Cardiac fibroblast (primary cell): ENCODE measurements around the gene FAM83E.

Experiments
- DNase-seq, 2 donors: peaks; one replicate each; pipeline versions ENCODE4 v3.0.0 to v3.0.0-alpha.2; 2010; ENCODE audit warnings: low read depth in 2 of 2
- H3K4me3 ChIP-seq, 2 donors: replicated peaks in 1 of 2; 1 replicate in 1 of 2; 2 replicates in 1 of 2; pipeline ENCODE4 v1.5.1; 2011; ENCODE audit warnings: low read depth in 2 of 2, low read length in 2 of 2, mild to moderate bottlenecking in 2 of 2, moderate library complexity in 1 of 2
- CTCF ChIP-seq: IDR thresholded peaks from one replicate; pipeline ENCODE4 v1.5.1; 2011; ENCODE audit warnings: low read depth, mild to moderate bottlenecking, low read length, inconsistent platforms

The FAM83E gene

DNA sequence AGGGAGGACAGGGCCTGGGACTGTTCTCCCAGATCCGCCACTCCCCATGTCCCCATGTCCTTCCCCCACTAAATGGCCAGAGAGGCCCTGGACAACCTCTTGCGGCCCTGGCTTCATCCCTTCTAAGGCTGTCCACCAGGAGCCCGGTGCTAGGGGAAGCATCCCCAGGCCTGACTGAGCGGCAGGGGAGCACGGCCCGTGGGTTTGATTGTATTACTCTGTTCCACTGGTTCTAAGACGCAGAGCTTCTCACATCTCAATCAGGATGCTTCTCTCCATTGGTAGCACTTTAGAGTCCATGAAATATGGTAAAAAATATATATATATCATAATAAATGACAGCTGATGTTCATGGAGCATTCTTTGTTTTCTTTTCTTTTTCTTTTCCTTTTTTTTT is 7.5 kb downstream of the FAM83E start:
- no peak overlapping the region for H3K4me3 ChIP-seq
- no peak for TF ChIP-seq CTCF
- no peak for DNase-seq

- H3K4me3 ChIP-seq: no peak within 1 kb of the TSS
- TF ChIP-seq CTCF: no peak
- DNase-seq: no peak
Observed at GRCh38 chr19:48606463-48607358, 8.2 kb downstream of the FAM83E start, which contains the start of gene SPACA4. Gene SPACA4 (plus strand): TSS chr19:48606742. CDS start chr19:48606979, 237 bp downstream.

DNA sequence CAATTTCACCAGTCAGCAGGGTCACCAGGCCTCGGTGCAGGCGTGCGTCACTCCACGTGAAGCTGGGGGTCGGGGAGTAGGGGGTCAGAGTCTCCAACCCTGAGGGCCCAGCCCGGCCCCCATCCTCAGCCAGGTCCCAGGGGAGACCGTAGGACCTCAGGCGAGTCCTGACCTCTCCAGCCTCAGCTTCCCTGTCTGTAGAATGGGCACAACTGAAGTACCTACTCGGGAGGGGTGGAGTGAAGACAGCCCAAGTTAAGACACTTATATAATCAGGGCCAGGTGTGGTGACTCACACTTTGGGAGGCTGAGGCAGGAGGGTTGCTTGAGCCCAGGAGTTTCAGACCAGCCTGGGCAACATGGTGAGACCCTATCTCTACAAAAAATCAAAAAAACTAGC is 11.0 kb downstream of the FAM83E start:
- H3K4me3 ChIP-seq: no peak overlapping the region
- no peak for TF ChIP-seq CTCF
- no peak for DNase-seq

GRCh38 chr19:48603449-48603848 is 11.4 kb downstream of the FAM83E start:
- DNase-seq: no peak
- no peak for TF ChIP-seq CTCF
- no peak overlapping the region for H3K4me3 ChIP-seq

- no peak overlapping the region for H3K4me3 ChIP-seq
- DNase-seq: no peak
- no peak for TF ChIP-seq CTCF
Observed at GRCh38 chr19:48603001-48603400, 11.9 kb downstream of the FAM83E start.

DNA sequence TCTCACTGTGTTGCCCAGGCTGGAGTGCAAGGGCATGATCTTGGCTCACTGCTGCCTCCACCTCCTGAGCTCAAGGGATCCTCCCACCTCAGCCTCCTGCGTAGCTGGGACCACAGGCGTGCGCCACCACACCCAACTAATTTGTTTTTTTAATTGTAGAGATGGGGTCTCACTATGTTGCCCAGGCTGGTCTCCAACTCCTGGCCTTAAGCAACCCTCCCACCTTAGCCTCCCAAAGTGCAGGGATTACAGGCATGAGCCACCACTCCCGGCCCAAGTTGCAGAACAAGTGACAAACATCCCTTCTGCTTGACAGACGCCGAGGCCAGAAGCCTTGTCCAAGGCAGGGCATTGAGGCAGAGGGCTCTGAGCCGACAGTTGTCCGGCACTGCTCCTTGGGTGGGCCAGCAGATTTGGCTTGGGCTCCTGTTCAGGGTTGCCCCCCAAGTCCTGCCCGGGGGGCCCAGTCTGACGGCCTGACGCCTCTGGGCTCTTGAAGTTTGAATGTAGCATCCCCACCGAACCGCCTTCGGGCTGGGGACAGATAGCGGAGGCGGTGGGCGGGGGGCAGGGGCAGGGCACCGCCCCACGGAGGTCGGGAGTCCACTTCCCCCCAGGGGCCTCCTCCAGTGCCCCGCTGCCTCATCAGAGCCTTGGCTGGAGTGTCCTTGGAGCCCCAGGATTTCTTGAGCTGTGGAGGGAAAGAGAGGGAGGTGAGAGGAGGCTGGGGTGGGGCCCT is 14.0 kb downstream of the FAM83E start:
- no peak for DNase-seq
- TF ChIP-seq CTCF: no peak
- no peak overlapping the region for H3K4me3 ChIP-seq
